Astrocyte (in vitro differentiated cells and primary cell): ENCODE data around the gene CD200R1L. TPM values are rescaled to one million over a fixed set of nuclear protein-coding genes. Genes with fewer than 3 reads are reported as not detected.

Experiments
- DNase-seq: peaks from one replicate; pipeline ENCODE4 v3.0.0-alpha.2; 2010; ENCODE audit warnings: low read depth
- FAIRE-seq: peaks from 2 replicates; lab custom pipeline; 2011; peaks lifted over from hg19 to GRCh38; lab: Jason Lieb, UNC
- H2AFZ ChIP-seq: 2 replicates; pipeline ENCODE4 v1.6.0; 2012; ENCODE audit warnings: low read depth, low read length, inconsistent platforms
- H3K27ac ChIP-seq: 2 replicates; pipeline ENCODE4 v1.5.1; 2011; ENCODE audit warnings: low read depth, low read length, inconsistent platforms
- H3K27me3 ChIP-seq: 2 replicates; pipeline ENCODE4 v1.6.0; 2011; ENCODE audit warnings: low read length, inconsistent platforms; ENCODE audit not compliant: insufficient read depth
- H3K36me3 ChIP-seq: 2 replicates; pipeline ENCODE4 v1.5.1; 2011; ENCODE audit warnings: low read length, inconsistent platforms; ENCODE audit not compliant: insufficient read depth
- H3K4me1 ChIP-seq: 2 replicates; pipeline ENCODE4 v1.5.1; 2011; ENCODE audit warnings: low read length, inconsistent platforms; ENCODE audit not compliant: insufficient read depth
- H3K4me2 ChIP-seq: 2 replicates; pipeline ENCODE4 v1.6.0; 2012; ENCODE audit warnings: low read length, inconsistent platforms
- H3K4me3 ChIP-seq: 2 replicates; pipeline ENCODE4 v1.5.1; 2011; ENCODE audit warnings: low read depth, mild to moderate bottlenecking, low read length, inconsistent platforms; ENCODE audit not compliant: insufficient read depth
- H3K79me2 ChIP-seq: 2 replicates; pipeline ENCODE4 v1.6.0; 2012; ENCODE audit warnings: mild to moderate bottlenecking, low read length, inconsistent platforms; ENCODE audit not compliant: insufficient read depth
- H3K9ac ChIP-seq: 2 replicates; pipeline ENCODE4 v1.6.0; 2012; ENCODE audit warnings: mild to moderate bottlenecking, low read length, inconsistent platforms
- H3K9me3 ChIP-seq: 2 replicates; pipeline ENCODE4 v1.5.1; 2012; ENCODE audit warnings: low read depth, mild to moderate bottlenecking, low read length, inconsistent platforms; ENCODE audit not compliant: insufficient read depth
- H4K20me1 ChIP-seq: 2 replicates; pipeline ENCODE4 v1.6.0; 2012; ENCODE audit warnings: low read length, inconsistent platforms; ENCODE audit not compliant: insufficient read depth
- H3K27ac Mint-ChIP-seq: one replicate; pipeline ENCODE4 v1.8.0; 2021; ENCODE audit warnings: mild to moderate bottlenecking, mixed read lengths; ENCODE audit not compliant: unreplicated experiment
- H3K27me3 Mint-ChIP-seq: one replicate; pipeline ENCODE4 v1.8.0; 2021; ENCODE audit warnings: low read depth, mixed read lengths; ENCODE audit not compliant: unreplicated experiment
- H3K36me3 Mint-ChIP-seq: one replicate; pipeline ENCODE4 v1.8.0; 2021; ENCODE audit warnings: low read depth, mixed read lengths; ENCODE audit not compliant: unreplicated experiment
- H3K4me1 Mint-ChIP-seq: one replicate; pipeline ENCODE4 v1.8.0; 2021; ENCODE audit warnings: low read depth, mixed read lengths; ENCODE audit not compliant: unreplicated experiment
- H3K4me3 Mint-ChIP-seq: one replicate; pipeline ENCODE4 v1.8.0; 2021; ENCODE audit warnings: mild to moderate bottlenecking, moderate library complexity, mixed read lengths; ENCODE audit not compliant: unreplicated experiment
- H3K9me3 Mint-ChIP-seq: one replicate; pipeline ENCODE4 v1.8.0; 2021; ENCODE audit warnings: mild to moderate bottlenecking, mixed read lengths; ENCODE audit not compliant: unreplicated experiment
- EZH2 ChIP-seq: IDR thresholded peaks from 2 replicates; pipeline ENCODE4 v1.6.1; 2012; ENCODE audit warnings: mild to moderate bottlenecking, low read length, inconsistent platforms; ENCODE audit not compliant: insufficient read depth
- total RNA-seq: library from RNA; stranded (reverse); gene quantifications from 2 replicates; pipeline ENCODE4 v1.2.1, GENCODE V29; 2021
- TF ChIP-seq, protein P1 (sequence below): IDR thresholded peaks from 2 replicates; pipeline ENCODE4 v1.5.1; 2011; ENCODE audit warnings: low read depth, mild to moderate bottlenecking, inconsistent platforms, low read length, moderate library complexity; ENCODE audit not compliant: insufficient read depth

Gene CD200R1L
- total RNA-seq, 1 donor from 2014 or later, result not detected

- DNase-seq, result peak; percentile 94
- peak overlapping the region; percentile 4 for H3K4me2 ChIP-seq
- H3K9ac ChIP-seq, result no peak overlapping the region
- no peak overlapping the region for H3K4me3 ChIP-seq
- no peak overlapping the region for H3K27ac Mint-ChIP-seq
- no peaks in the 10 kb centered on the region for H3K36me3 Mint-ChIP-seq
- no peak for TF ChIP-seq EZH2
- TF ChIP-seq, protein P1, sequence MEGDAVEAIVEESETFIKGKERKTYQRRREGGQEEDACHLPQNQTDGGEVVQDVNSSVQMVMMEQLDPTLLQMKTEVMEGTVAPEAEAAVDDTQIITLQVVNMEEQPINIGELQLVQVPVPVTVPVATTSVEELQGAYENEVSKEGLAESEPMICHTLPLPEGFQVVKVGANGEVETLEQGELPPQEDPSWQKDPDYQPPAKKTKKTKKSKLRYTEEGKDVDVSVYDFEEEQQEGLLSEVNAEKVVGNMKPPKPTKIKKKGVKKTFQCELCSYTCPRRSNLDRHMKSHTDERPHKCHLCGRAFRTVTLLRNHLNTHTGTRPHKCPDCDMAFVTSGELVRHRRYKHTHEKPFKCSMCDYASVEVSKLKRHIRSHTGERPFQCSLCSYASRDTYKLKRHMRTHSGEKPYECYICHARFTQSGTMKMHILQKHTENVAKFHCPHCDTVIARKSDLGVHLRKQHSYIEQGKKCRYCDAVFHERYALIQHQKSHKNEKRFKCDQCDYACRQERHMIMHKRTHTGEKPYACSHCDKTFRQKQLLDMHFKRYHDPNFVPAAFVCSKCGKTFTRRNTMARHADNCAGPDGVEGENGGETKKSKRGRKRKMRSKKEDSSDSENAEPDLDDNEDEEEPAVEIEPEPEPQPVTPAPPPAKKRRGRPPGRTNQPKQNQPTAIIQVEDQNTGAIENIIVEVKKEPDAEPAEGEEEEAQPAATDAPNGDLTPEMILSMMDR, result no peak
- peaks cover 11% of the 10 kb centered on the region for H3K4me1 Mint-ChIP-seq
- H3K27me3 ChIP-seq, result no peaks in the 10 kb centered on the region
- H3K36me3 ChIP-seq, result no peaks in the 10 kb centered on the region
- H3K27ac ChIP-seq, result no peak overlapping the region
- no peak overlapping the region for H2AFZ ChIP-seq
- H3K9me3 Mint-ChIP-seq, result no peaks in the 10 kb centered on the region
- no peak overlapping the region for H3K4me3 Mint-ChIP-seq
- H3K79me2 ChIP-seq, result no peaks in the 10 kb centered on the region
- H3K9me3 ChIP-seq, result no peaks in the 10 kb centered on the region
- peaks cover 11% of the 10 kb centered on the region for H3K4me1 ChIP-seq
- no peaks in the 10 kb centered on the region for H3K27me3 Mint-ChIP-seq
- no peak for FAIRE-seq
- no peaks in the 10 kb centered on the region for H4K20me1 ChIP-seq
These were observed 35.4 kb downstream of the CD200R1L start for GRCh38 chr3:112811131-112811884.

DNA sequence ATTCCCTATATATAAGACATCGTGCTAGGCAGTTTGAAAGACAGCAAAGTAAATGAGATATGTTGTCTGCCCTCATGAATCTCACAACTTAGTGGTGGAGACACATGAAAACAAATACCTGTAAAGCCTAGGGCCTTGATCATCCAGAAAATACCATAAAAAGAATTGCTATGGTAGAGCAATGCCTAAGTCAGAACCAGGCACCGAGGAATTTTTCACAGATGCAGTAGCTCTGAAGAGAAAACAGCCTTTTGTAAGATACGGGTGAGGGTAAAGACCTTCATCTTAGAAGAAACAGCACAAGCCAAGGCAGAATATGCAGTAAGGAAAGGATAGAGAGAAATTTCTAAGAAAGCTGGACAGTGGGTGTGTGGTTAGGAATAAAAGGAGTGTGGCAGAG, 36.1 kb downstream of the CD200R1L start:
- H3K9me3 Mint-ChIP-seq, result no peaks in the 10 kb centered on the region
- peaks cover 11% of the 10 kb centered on the region for H3K4me1 Mint-ChIP-seq
- no peak overlapping the region for H3K4me2 ChIP-seq
- H2AFZ ChIP-seq, result no peak overlapping the region
- FAIRE-seq, result no peak
- H3K27me3 Mint-ChIP-seq, result no peaks in the 10 kb centered on the region
- H3K4me3 ChIP-seq, result no peak overlapping the region
- DNase-seq, result no peak
- no peak overlapping the region for H3K4me3 Mint-ChIP-seq
- no peak overlapping the region for H3K27ac ChIP-seq
- H3K79me2 ChIP-seq, result no peaks in the 10 kb centered on the region
- no peaks in the 10 kb centered on the region for H3K36me3 ChIP-seq
- no peaks in the 10 kb centered on the region for H3K9me3 ChIP-seq
- H3K27me3 ChIP-seq, result no peaks in the 10 kb centered on the region
- H3K4me1 ChIP-seq, result peaks cover 11% of the 10 kb centered on the region
- no peaks in the 10 kb centered on the region for H4K20me1 ChIP-seq
- H3K27ac Mint-ChIP-seq, result no peak overlapping the region
- TF ChIP-seq, protein P1, result no peak
- no peak for TF ChIP-seq EZH2
- no peak overlapping the region for H3K9ac ChIP-seq
- no peaks in the 10 kb centered on the region for H3K36me3 Mint-ChIP-seq

GRCh38 chr3:112808136-112808535, 38.5 kb downstream of the CD200R1L start:
- Histone ChIP-seq H3K36me3 (no peaks in the 10 kb centered on the region), H3K27me3 (no peaks in the 10 kb centered on the region), H3K27ac (no peak overlapping the region), H3K4me1 (peaks cover 8% of the 10 kb centered on the region), H3K9me3 (no peaks in the 10 kb centered on the region), H3K79me2 (no peaks in the 10 kb centered on the region), H3K4me2 (no peak overlapping the region), H3K4me3 (no peak overlapping the region), H2AFZ (no peak overlapping the region), H3K9ac (no peak overlapping the region), H4K20me1 (no peaks in the 10 kb centered on the region)
- Mint-ChIP-seq H3K36me3 (no peaks in the 10 kb centered on the region), H3K4me1 (peaks cover 4% of the 10 kb centered on the region), H3K4me3 (no peak overlapping the region), H3K27me3 (no peaks in the 10 kb centered on the region), H3K27ac (no peak overlapping the region), H3K9me3 (no peaks in the 10 kb centered on the region)
- FAIRE-seq, result no peak
- TF ChIP-seq, protein P1, result no peak
- no peak for TF ChIP-seq EZH2
- no peak for DNase-seq
